GM12878 (cell line): ENCODE data around the gene RB1. TPM values are rescaled to one million over a fixed set of nuclear protein-coding genes. Genes with fewer than 3 reads are reported as not detected.

Source experiments
- ATAC-seq: fragments of 200-7000 bp; cut with Tn5 transposase; 3 replicates; pipeline ENCODE4 v1.9.1; 2020; ENCODE audit warnings: mild to moderate bottlenecking, moderate library complexity
- BruUV-seq: library from RNA; stranded (reverse); fragments of 400-500 nt; replicated peaks from 2 replicates; lab custom pipeline; 2021; lab: Mats Ljungman, UMichigan
- CTCF ChIA-PET: fragments of 300-600 bp; sonication (Branson Sonifier 250); formaldehyde crosslinking; extraction: SDS; loops from one replicate; lab custom pipeline; 2021; ENCODE audit warnings: inconsistent platforms; lab: Yijun Ruan, JAX
- POLR2A ChIA-PET: fragments of 350-600 bp; formaldehyde crosslinking; extraction: SDS; loops from one replicate; lab custom pipeline; 2021; ENCODE audit warnings: inconsistent platforms; lab: Charles Lee
- RAD21 ChIA-PET: fragments of 300-600 bp; sonication (Branson Sonifier 250); formaldehyde crosslinking; loops from one replicate; lab custom pipeline; 2023; ENCODE audit warnings: antibody characterized with exemption; ENCODE audit not compliant: unreplicated experiment; lab: Charles Lee
- SMC1A ChIA-PET: fragments of 300-600 bp; sonication (Branson Sonifier 250); formaldehyde crosslinking; loops from one replicate; lab custom pipeline; 2023; ENCODE audit not compliant: unreplicated experiment, uncharacterized antibody; lab: Charles Lee
- DNase-seq: peaks from one replicate; pipeline ENCODE4 v3.0.0-alpha.2; 2011; ENCODE audit warnings: low read depth, low spot score
- FAIRE-seq: peaks from 3 replicates; lab custom pipeline; 2011; peaks lifted over from hg19 to GRCh38; lab: Jason Lieb, UNC
- H2AFZ ChIP-seq: 2 replicates; pipeline ENCODE4 v1.6.0; 2011; ENCODE audit warnings: low read depth, low read length, control low read depth; ENCODE audit not compliant: control insufficient read depth
- H3K27ac ChIP-seq: 2 replicates; pipeline ENCODE4 v1.5.1; 2011; ENCODE audit warnings: control low read depth; ENCODE audit not compliant: control insufficient read depth, insufficient read depth
- H3K27me3 ChIP-seq, 2 experiments: replicated peaks in 1 of 2; 2 replicates each; pipeline versions ENCODE4 v1.6.0 to v1.6.1; 2011; ENCODE audit warnings: low read length in 1 of 2; ENCODE audit not compliant: control insufficient read depth in 2 of 2, insufficient read depth in 2 of 2
- H3K36me3 ChIP-seq, 2 experiments: 2 replicates each; pipeline ENCODE4 v1.5.1; 2011; ENCODE audit warnings: low read length in 1 of 2; ENCODE audit not compliant: control insufficient read depth in 2 of 2, insufficient read depth in 2 of 2
- H3K4me1 ChIP-seq: 2 replicates; pipeline ENCODE4 v1.6.1; 2011; ENCODE audit warnings: mild to moderate bottlenecking, low read length, moderate library complexity, mixed read lengths; ENCODE audit not compliant: control insufficient read depth, insufficient read depth
- H3K4me2 ChIP-seq: 2 replicates; pipeline ENCODE4 v1.6.0; 2011; ENCODE audit warnings: control low read depth; ENCODE audit not compliant: control insufficient read depth, insufficient read depth
- H3K4me3 ChIP-seq: fragments of 200-600 bp; sonication (generic); 2 replicates; pipeline ENCODE4 v1.5.1; 2016
- H3K79me2 ChIP-seq: 2 replicates; pipeline ENCODE4 v1.6.0; 2011; ENCODE audit warnings: low read length; ENCODE audit not compliant: control insufficient read depth, insufficient read depth
- H3K9ac ChIP-seq: 2 replicates; pipeline ENCODE4 v1.8.0; 2011; ENCODE audit warnings: low read length, control low read depth, mixed read lengths; ENCODE audit not compliant: control insufficient read depth, insufficient read depth
- H3K9me3 ChIP-seq: replicated peaks from 3 replicates; pipeline ENCODE4 v1.5.1; 2011; ENCODE audit warnings: mild to moderate bottlenecking, low read length; ENCODE audit not compliant: control insufficient read depth, insufficient read depth
- H4K20me1 ChIP-seq: 2 replicates; pipeline ENCODE4 v1.6.0; 2011; ENCODE audit not compliant: control insufficient read depth, insufficient read depth
- CEBPB ChIP-seq, 2 experiments: fragments of 150-350 bp in 1 of 2; IDR thresholded peaks; 2 replicates each; pipeline ENCODE4 v1.6.1; 2012 to 2014; ENCODE audit warnings: low read depth in 2 of 2, low read length in 2 of 2, borderline replicate concordance in 1 of 2, inconsistent platforms in 1 of 2
- IKZF2 ChIP-seq, 2 experiments: fragments of 450-650 bp; IDR thresholded peaks; 2 replicates each; pipeline ENCODE4 v1.6.1; 2017; ENCODE audit warnings: mild to moderate bottlenecking in 2 of 2, moderate library complexity in 2 of 2
- JUND ChIP-seq: IDR thresholded peaks from 2 replicates; pipeline ENCODE4 v1.6.1; 2012; ENCODE audit warnings: low read depth, mild to moderate bottlenecking, low read length, improper control_type of control experiment, moderate library complexity
- NFIC ChIP-seq: IDR thresholded peaks from 2 replicates; pipeline ENCODE4 v1.6.1; 2012; ENCODE audit warnings: low read depth, mild to moderate bottlenecking, inconsistent platforms, low read length, moderate library complexity
- POLR2AphosphoS2 ChIP-seq: IDR thresholded peaks from 2 replicates; pipeline ENCODE4 v1.6.1; 2011; ENCODE audit warnings: low read depth, mild to moderate bottlenecking, low read length, improper control_type of control experiment, moderate library complexity
- ZNF687 ChIP-seq: fragments of 450-650 bp; IDR thresholded peaks from 2 replicates; pipeline ENCODE4 v1.6.1; 2017; ENCODE audit warnings: mild to moderate bottlenecking, moderate library complexity
- WGBS: methylation state at CpG from one replicate; pipeline ENCODE4 v1.1.6; 2016; ENCODE audit warnings: low lambda C conversion rate; ENCODE audit not compliant: insufficient replicate concordance, insufficient coverage; ENCODE audit errors: missing lambda C conversion rate; 5-methylcytosine and 5-hydroxymethylcytosine counted together
- in situ Hi-C: fragments of 300-500 bp; cut with MboI; formaldehyde crosslinking; loops from 9 replicates; pipeline ENCODE4 v1.14.3; 2018; ENCODE audit warnings: mixed read lengths
- intact Hi-C: fragments of 100-400 bp; cut with micrococcal nuclease; formaldehyde crosslinking; loops from one replicate; pipeline ENCODE4 v1.14.2; 2022; ENCODE audit not compliant: unreplicated experiment
- polyA plus RNA-seq, 11 experiments: library from polyadenylated mRNA; depleted of rRNA in 4 of 11; unstranded in 6 of 11; stranded (reverse) in 5 of 11; fragments of >200 nt; fragmentation: Nextera tagmentation in 4 of 11; fragmentation: Illumina TruSeq in 1 of 11; extraction: Ambion mirVana in 4 of 11; extraction: Trizol in 1 of 11; gene quantifications; 1 replicate in 1 of 11; 2 replicates in 10 of 11; pipeline versions ENCODE4 v1.2.1 to v1.2.3, GENCODE V29; 2011 to 2016; ENCODE audit warnings: inconsistent platforms in 2 of 11, missing spikeins in 2 of 11, low read depth in 1 of 11
- total RNA-seq, 4 experiments: library from RNA; depleted of rRNA in 3 of 4; stranded (reverse); fragments of >200 nt in 3 of 4; fragmentation: Illumina TruSeq in 1 of 4; extraction: Trizol in 1 of 4; gene quantifications; 2 replicates each; pipeline versions ENCODE4 v1.2.1 to v1.2.3, GENCODE V29; 2013 to 2021

RB1 gene
- total and polyA plus RNA-seq, 10 of the 15 experiments (the other 5 are each of a cell fraction or from before 2014, with no cell fraction given) = 2.8 to 45.0 (median 8.3) TPM

GRCh38 chr13:48369988-48370387, 66.4 kb downstream of the RB1 start (continued):
- TF ChIP-seq POLR2AphosphoS2 (no peak), ZNF687 (no peak), CEBPB (IDR thresholded peaks at IDR 0.05; ENCODE audit: borderline replicate concordance in 1 of 2, low read depth in 2 of 2, low read length in 2 of 2) (no peak), IKZF2 (IDR thresholded peaks at IDR 0.05) (no peak), NFIC (no peak)

DNA sequence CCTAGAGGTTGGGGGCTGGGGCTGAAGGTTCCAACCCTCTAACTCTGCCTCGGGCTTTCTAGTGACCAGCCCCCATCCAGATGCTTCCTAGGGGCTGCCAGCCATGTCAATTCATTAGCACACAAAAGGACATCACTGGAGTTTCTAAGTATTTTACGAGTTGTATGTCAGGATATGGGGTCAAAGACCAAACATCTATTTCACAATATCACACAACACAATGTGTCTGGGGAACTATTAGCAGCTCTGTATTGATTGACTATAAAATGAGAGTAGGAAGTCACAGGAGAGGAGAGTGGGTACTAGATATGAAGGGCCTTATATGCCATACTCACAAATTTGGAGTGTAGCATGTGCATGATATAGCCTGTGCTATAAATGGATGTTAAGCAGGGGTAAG, 67.3 kb downstream of the RB1 start:
- Histone ChIP-seq H4K20me1 (no peaks in the 10 kb centered on the region), H3K9ac (no peak overlapping the region), H3K9me3 (no peaks in the 10 kb centered on the region), H3K27me3 (no peaks in the 10 kb centered on the region), H3K4me2 (no peak overlapping the region), H3K27ac (no peak overlapping the region), H3K36me3 (no peaks in the 10 kb centered on the region; a peak in 2 of 4 replicates), H3K79me2 (no peaks in the 10 kb centered on the region), H2AFZ (no peak overlapping the region), H3K4me1 (no peaks in the 10 kb centered on the region), H3K4me3 (no peak overlapping the region)
- ATAC-seq = no peak
- no peak for TF ChIP-seq JUND
- ChIA-PET RAD21 (no interaction called here), CTCF (interaction anchor here (0.9 kb wide), 1 partner anchor 108 kb away, joined by 3 read pairs; no protein-coding TSS in a partner anchor), SMC1A (no interaction called here), POLR2A (no interaction called here)
- no TSS peak for BruUV-seq
- no peak for DNase-seq
- no peak for FAIRE-seq
- intact Hi-C loops (no loop called here), in situ Hi-C loops (no loop called here)
- WGBS = 98% methylated on average over 2 of the region's 2 CpGs
